HG03354 (cell line): Measurements from ENCODE around the gene GRIK1.

Source experiments
- ATAC-seq: cut with Tn5 transposase; IDR thresholded peaks from one replicate; pipeline ENCODE4 v1.9.1; 2021; ENCODE audit warnings: mild to moderate bottlenecking; ENCODE audit not compliant: unreplicated experiment, poor library complexity, severe bottlenecking

GRIK1 gene

DNA sequence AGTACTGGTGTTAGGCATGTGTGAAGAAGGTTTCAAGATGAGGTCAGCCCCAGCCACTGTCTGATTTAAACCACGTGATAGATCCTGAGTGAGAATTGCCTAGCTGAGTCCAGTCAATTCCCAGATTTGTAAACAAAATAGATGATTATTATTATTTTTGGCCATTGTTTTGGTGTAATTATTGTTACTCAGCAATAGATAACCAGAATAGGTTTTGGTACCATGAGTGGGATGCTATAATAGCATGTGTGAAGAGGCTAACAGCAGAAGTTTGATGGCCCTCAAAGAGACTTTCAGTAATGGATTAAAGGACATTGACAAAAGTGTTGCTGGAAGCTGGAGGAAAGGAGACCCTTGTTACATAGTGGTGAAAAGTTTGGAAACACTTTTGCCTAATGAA, 426.3 kb downstream of the GRIK1 start:
- ATAC-seq = no peak

DNA sequence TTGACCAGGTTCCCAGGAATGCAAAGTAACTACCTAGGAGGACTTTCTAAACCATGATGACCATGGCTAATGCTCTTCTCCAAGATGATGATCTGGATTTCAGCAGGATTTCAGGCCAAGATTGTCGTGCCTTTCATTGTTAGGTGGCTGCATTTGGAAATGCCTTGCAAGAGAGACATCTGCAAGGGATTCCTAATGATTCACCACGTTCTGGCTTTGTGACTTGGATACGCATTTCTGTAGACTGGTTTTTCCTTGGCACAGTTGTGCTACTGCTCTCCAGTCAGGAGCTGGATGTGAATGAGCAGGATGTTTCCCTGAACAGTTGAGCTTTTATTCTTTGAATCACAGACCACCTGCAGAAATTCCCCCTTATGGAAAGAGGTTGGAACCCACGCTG, 428.7 kb downstream of the GRIK1 start:
- no peak for ATAC-seq

DNA sequence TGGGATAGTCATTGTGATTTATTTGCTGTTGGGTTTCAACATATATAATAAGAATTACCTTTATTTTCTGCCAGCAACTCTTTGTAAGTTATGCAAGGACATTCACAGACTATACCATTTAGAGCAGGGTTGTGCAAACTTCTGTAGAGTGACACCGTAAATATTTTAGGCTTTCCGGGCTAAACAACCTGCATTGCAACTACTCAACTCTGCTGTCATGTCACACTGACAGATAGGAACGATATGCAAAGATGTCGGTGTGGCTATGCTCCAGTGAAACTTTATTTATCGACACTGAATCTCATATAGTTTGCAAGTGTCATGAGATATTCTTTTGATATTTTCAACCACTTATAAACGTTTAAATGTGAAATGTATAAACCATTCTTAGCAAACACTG, 430.7 kb downstream of the GRIK1 start:
- ATAC-seq = no peak

GRCh38 chr21:29508301-29508700, 431.5 kb downstream of the GRIK1 start:
- ATAC-seq = no peak

DNA sequence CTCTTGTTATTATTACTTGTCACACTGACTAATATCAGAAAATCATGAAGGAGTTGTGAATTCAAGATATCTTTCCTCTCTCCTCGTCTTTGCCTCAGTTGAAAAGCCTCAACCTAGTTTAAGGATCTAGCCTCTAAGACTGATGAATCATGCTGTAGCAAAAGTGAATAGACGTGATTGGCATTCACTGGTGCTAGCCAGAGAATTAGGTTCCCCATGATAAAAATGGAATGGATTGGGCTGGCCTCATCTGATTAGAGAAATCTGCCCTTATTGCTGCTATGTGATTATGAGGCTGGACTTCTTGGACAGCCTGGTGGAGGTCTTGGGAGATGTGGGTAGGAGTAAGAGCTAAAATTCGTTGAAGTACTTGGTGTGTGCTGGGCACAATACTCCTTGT, 432.8 kb downstream of the GRIK1 start:
- ATAC-seq = no peak

GRCh38 chr21:29506214-29506613, 433.6 kb downstream of the GRIK1 start:
- no peak for ATAC-seq

DNA sequence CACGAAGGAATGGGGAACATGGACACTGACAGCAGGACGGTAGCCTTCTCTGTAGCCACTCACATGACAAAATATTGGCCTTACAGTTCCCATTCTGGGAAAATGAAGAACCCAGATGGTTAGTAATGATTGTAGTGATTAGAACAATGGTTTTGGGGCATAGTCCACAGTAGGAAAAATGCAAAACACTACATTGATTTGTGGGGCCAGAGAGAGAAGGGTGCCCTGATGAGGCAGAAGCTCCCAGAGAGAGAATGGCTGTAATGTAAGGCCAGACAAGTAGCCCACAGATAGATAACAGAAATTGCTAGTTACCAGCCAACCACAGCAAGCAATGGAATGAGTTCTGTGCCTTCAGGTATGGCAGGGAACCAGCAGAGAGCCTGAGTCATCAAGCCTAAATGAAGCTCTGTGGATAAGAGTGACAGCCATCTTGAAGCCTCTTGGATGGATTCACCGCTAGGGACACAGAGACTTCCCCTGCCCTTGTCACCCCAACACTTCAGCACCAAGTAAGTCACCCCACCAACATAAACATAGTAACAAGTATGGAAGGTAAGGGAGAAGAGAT, 435.0 kb downstream of the GRIK1 start:
- no peak for ATAC-seq

DNA sequence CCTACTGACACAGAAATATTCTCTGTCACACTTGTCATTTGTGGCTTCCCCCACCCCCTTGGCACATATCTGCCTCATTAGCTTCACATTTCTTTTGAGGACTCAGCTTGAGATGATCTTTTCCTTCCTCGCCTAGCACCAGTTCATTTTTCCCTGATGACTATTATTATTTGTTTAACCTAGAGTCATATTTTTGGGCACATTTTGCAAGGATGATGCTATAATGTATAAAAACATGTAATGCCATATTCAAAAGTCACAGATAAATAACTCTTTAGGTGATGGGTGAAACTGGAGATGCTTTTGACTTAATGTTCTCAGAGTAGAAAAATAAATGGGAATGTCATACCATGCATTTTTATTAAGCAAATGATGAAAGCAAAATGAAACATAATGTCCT, 438.3 kb downstream of the GRIK1 start:
- no peak for ATAC-seq

DNA sequence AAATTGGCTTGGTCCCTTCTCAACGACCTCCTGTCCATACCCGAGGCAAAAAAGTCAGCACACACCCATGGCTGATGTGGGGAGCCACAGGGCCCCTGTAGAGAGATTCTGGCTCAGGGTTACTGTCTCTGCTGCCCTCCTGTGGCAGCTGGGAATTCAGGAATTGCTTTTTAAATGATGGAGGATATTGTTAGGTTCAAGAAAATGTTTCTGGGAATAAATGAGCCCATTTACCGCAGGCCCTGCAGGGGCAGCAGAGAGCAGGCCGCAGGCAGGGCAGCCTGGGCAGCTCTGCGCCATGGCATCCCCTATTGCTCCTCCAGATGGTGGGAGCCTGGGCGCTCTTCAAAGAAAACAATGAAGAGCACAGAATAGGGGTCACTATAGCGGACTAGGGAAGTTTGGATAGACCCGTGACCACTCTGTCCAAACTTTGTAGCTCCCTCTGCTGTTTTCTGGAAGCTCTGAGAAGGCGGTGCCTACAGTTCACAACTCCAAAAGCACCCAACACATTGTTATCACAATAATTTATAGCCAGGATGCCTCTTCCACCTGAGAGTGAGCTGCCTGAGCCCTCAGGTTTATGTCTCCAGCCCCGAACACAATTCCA, 440.0 kb downstream of the GRIK1 start:
- ATAC-seq = peak; percentile 60

DNA sequence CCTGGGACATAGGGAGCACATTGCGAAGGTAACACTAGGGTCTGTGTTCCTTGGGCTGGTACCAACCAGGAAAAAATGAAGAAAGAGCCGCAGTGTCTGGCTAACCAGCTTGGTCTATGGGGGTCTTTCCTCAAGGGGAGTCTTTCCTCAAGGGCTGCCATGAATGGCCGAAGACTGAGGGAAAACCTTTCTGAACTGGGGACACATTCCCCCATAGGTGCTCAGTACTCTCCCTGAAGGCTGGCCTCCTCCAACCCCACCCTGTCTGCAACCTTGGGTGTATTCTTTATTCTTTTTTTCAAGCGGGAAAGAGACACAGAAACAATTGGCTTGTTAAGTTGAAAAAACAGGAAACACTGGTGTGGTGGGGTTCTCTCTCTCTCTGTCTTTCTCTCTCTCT, 440.6 kb downstream of the GRIK1 start:
- ATAC-seq = no peak

DNA sequence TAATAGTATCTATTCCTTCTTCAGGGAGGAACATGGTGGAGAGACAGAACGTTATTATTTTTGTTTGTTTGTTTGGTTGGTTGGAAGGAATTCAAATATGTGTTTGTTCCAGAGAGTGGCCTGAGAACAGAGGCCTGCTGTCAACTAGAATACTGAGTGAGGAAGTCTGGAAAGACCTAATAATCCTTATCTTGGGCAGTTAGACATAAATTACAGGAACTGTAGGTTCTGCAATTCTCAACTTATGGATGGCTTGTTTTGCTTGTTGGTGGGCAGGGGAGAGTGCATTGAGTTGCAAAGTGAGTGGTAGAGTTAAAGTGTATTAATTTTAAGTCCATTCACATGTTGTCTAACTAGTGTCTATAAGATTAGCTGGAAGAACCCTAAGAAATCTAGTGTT, 443.5 kb downstream of the GRIK1 start:
- no peak for ATAC-seq

DNA sequence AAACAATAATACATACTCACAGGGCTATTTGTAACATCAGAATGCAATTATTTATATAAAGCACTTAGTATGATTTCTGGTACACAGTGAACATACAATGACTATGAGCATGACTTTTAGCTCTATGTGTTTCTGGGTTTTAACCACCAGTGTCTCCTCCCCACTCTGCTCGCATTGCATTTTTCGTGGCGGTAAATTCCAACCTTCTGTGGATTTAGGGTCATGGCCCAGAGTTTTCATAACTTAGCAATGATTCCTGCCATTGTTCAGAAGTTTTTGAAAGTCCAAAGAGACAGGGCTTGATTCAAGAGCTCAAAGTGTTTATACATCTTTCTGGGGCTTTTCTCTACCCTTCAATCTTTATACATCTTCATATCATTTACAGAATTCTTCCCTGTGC, 449.8 kb downstream of the GRIK1 start:
- ATAC-seq = no peak

DNA sequence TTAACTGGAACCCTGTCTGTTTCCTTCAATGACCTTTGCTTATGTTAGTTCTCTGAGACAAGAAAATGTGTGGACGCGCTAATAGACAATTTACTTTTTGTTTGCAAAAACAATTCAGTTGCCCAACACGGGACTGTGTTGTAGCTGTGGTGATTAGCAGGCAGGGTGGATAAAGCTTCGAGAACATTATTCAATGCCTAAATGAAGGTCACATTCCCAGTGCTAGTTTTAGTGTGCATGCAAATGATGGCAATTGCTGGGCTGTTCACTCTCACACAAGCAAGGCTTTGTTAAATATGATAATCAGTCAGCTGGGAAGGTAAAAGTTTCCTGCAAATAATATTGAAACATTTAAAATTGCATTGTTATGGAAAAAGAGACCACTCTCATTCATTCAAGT, 452.6 kb downstream of the GRIK1 start:
- no peak for ATAC-seq
